GM12864 (cell line): ENCODE data around the gene ZNF839.
"Not testable (repeated sequence)": the region's sequence is repeated elsewhere in the genome, so short reads cannot be mapped to it uniquely, and the experiment has no call there.

ENCODE experiments used
- DNase-seq: peaks from one replicate; pipeline ENCODE4 v3.0.0-alpha.2; 2011; ENCODE audit warnings: low read depth
- H3K4me3 ChIP-seq: 2 replicates; pipeline ENCODE4 v1.5.1; 2011; ENCODE audit warnings: mild to moderate bottlenecking, low read depth, low read length, control low read depth
- CTCF ChIP-seq: IDR thresholded peaks from 2 replicates; pipeline ENCODE4 v1.5.1; 2011; ENCODE audit warnings: low read depth, mild to moderate bottlenecking, moderate library complexity, low read length, control low read depth, inconsistent platforms; ENCODE audit errors: missing control alignments

Gene ZNF839

GRCh38 chr14:102344084-102344483, 24.5 kb downstream of the ZNF839 start:
- no peak for TF ChIP-seq CTCF
- H3K4me3 ChIP-seq: no peak overlapping the region
- DNase-seq: no peak

- no peak for DNase-seq
- no peak for TF ChIP-seq CTCF
- no peak overlapping the region for H3K4me3 ChIP-seq
These were observed 24.9 kb downstream of the ZNF839 start for GRCh38 chr14:102344485-102344884.

GRCh38 chr14:102345232-102345631, 25.7 kb downstream of the ZNF839 start:
- DNase-seq: no peak
- no peak for TF ChIP-seq CTCF
- no peak overlapping the region for H3K4me3 ChIP-seq

- no peak overlapping the region for H3K4me3 ChIP-seq
- no peak for TF ChIP-seq CTCF
- DNase-seq: no peak
These were observed 27.1 kb downstream of the ZNF839 start for GRCh38 chr14:102346645-102347044.

- DNase-seq: no peak
- no peak for TF ChIP-seq CTCF
- no peak overlapping the region for H3K4me3 ChIP-seq
These were observed 28.8 kb downstream of the ZNF839 start for GRCh38 chr14:102348376-102348775.

- no peak overlapping the region for H3K4me3 ChIP-seq
- TF ChIP-seq CTCF: no peak
- DNase-seq: no peak
These were observed 31.5 kb downstream of the ZNF839 start for GRCh38 chr14:102351023-102351422.

GRCh38 chr14:102351593-102351992, 32.0 kb downstream of the ZNF839 start:
- not testable (repeated sequence) for DNase-seq, H3K4me3 ChIP-seq

- DNase-seq: no peak
- H3K4me3 ChIP-seq: no peak overlapping the region
- no peak for TF ChIP-seq CTCF
These were observed 32.7 kb downstream of the ZNF839 start for GRCh38 chr14:102352213-102352612.
